Superior temporal gyrus (tissue), 1 donor: ENCODE measurements around the gene HYAL3.
A peak's percentile ranks its signal among the peaks of the same experiment; 100 is the strongest.
"Not testable (repeated sequence)": the region's sequence is repeated elsewhere in the genome, so short reads cannot be mapped to it uniquely, and the experiment has no call there.

Source experiments
- DNase-seq: peaks from one replicate; pipeline ENCODE4 v3.0.0-alpha.2; 2016; ENCODE audit errors: extremely low spot score

The HYAL3 gene

DNA sequence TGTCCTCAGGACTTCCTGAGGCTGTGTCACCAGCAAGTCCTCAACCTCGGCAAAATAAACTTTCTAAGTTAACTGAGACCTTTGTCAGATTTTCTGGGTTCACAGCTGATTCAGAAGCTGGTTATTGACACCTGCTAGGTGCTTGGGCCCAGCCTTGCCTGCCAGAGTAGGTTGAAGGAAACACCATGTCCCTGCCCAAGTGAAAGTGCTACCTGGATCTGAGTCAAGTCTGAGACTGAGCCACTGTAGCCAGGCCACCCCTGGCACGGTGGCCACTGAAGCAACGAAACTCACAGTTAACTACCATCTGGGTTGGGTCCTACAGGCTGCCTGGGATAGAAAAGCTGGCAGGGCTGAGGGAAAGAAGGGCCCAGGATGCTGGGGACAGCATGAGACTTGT, 15.1 kb upstream of the HYAL3 start:
- no peak for DNase-seq

GRCh38 chr3:50312041-50312440, 12.8 kb upstream of the HYAL3 start:
- DNase-seq = not testable (repeated sequence)

GRCh38 chr3:50304601-50305000, 5.4 kb upstream of the HYAL3 start:
- no peak for DNase-seq

- no peak for DNase-seq
Measured at GRCh38 chr3:50303013-50303815, 4.0 kb upstream of the HYAL3 start, which contains the start of gene HYAL1. HYAL1 (minus strand) TSS chr3:50303574; CDS start chr3:50302956, 618 bp downstream.

- DNase-seq = no peak
Measured at GRCh38 chr3:50302095-50303012, 3.1 kb upstream of the HYAL3 start.

DNA sequence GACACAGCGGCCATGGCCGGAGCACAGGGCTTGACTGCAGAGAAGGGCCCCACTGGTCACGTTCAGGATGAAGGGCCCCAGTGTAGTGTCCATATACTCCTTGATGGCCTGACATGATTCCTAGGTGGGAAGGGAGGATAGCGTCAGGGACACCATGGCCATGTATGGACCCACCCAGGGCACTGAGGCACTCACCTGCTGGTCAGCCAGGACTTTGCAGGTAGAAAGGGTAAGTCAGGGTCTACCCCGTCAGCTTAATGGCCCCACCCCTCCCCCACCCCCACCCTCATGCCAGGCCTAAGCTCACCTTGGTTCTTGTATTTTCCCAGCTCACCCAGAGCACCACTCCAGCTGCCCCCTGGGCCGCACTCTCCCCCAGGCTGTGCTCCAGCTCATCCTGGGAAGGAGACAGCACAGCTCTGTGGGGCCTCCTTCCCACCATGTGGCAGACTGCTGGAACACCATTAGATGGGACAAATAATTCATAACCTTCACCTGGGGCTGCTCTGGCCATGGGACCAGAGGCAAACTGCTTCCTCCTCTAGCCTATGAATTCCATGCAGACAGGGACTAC, 1.6 kb upstream of the HYAL3 start:
- DNase-seq = no peak

- peak; percentile 92 for DNase-seq
Measured at GRCh38 chr3:50299929-50300680, 900 bp upstream of the HYAL3 start.

DNA sequence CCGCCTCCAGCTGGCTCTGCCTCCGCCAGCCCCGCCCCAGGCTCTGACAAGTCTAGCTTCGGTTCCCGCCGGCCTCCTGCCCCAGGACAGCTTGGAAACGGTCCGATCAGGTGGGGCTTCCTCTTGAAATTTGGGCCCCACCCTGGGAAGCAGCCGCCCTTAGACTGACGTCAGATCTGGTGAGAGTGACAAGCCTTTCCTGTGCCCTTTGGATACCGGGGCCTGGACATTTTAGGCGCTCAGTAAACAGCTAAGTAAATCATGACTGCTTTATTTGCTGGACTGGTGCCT, 378 bp upstream of the HYAL3 start:
- no peak for DNase-seq

- no peak for DNase-seq
Measured at GRCh38 chr3:50297896-50298725, 1.1 kb downstream of the HYAL3 start.

DNA sequence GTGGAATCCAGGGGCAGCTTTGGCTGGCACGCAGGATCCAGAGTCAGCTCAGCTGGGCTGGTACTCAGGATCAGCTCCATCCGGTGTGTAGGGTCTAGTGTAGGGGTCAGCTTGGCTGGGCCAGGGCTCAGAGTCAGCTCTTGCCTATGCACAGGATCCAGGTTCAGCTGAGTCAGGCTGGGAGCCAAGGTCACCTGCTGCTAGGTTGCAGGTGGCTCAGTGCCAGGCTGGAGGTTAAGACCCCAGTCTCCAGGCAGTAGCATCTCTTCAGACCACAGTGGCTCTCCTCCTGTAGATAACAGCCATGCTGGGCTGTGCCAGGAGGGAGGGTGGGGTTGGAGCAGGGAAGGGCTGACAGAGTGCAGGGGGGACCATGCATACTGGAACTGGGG, 1.8 kb downstream of the HYAL3 start:
- DNase-seq = no peak

GRCh38 chr3:50296721-50297383, 2.4 kb downstream of the HYAL3 start:
- no peak for DNase-seq

GRCh38 chr3:50295553-50296431, 3.4 kb downstream of the HYAL3 start:
- DNase-seq = no peak

DNA sequence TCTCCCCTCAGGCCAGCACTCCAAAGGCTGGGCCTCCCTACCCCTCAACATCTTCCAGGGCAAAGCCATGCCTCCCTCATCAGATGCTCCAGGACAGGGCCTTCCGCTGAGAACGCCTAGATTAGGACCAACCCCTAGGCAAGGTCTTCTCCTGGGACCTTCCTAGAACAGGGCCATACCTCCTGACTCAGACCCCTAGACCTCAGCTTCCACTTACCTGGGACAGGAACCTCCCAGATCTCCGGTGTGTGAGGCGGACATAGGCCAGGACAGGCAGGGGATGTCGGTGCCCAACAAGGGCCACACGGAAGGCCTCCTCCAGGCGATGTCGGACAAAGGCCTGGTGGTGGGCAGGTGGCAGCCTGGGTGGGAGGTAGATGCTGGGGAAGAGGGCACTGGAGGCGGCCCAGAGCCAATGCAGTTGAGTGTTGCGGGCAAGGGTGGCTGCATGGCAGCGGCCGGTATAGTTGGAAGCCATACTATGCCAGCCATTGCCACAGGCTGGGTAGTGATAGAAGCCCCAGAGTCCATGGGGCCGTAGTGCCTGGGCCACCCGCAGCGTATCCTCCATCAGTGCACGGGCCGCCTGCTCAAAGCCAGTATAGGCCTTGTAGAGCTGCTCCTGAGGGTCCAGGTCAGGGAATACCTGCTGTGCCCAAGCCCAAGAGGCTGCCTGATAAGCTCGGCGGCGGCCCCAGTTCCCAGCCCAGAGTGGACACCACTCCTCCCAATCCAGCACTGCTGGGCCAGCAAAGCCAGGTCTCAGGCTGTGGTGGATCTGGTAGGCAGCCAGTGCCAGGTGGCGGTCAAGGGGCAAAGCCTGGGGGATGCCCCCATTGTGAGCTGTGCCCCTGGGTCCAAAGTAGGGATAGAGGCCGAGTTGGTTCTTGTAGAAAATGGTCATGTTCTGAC, 4.5 kb downstream of the HYAL3 start:
- DNase-seq = no peak

DNA sequence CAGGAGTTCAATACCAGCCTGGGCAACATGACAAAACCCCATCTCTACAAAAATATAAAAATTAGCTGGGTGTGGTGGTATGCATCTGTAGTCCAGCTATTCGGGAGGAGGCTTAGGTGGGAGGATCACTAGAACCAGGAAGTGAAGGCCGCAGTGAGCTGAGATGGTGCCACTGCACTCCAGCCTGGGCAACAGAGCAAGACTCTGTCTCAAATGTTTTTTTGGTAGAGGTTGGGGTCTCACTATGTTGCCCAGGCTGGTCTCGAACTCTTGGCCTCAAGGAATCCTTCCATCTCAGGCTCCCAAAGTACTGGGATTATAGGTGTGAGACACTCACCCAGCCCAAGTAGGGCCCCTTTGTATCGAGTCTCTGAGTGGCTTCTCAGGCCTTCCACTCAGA, 5.1 kb downstream of the HYAL3 start:
- DNase-seq = no peak

DNA sequence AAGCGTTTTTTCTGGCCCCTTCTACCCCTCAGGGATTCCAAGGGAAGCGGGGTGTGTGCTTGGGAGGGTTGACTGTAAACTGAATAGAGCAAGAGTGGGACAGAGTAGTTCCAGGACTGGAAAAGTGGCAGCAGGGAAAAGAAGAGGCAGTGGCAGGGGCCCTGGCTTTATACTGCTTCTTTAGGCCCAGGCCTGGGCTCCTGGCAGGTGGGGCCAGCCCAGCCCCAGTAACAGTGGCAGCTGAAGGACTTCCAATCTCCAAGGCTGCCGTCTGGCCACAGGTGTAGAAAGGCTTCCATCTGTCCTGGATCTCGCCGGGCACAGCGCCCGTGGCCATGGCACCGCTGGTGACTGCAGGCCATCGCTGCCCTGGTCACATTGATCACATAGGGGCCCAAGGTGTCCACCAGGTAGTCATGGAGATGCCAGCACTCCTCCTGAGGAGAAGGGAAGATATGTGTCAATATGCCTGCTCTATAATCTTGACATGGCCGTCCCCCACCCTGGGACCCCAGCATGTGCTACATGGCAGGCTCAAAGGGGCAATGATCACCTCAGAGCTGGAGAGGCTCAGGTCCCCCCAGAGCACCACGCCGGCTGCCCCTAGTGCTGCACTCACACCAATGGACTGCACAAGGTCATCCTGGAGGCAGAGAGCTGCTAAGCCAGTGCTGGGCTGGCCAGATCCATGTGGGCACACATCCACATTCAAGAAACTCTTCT, 6.0 kb downstream of the HYAL3 start:
- DNase-seq = no peak

GRCh38 chr3:50292159-50293078, 6.8 kb downstream of the HYAL3 start, which contains the start of gene IFRD2:
IFRD2 (minus strand) TSS chr3:50292429; CDS start chr3:50292274, 155 bp downstream.
- peak; percentile 98 for DNase-seq
